Breast epithelium (tissue), 4 donors: ENCODE results near the gene SDSL. TPM values are rescaled to one million over a fixed set of nuclear protein-coding genes. Genes with fewer than 3 reads are reported as not detected.

Experiments used
- DNase-seq, 2 donors: peaks; one replicate each; pipeline ENCODE4 v3.0.0-alpha.2; 2019; ENCODE audit warnings: low spot score in 2 of 2
- H3K27ac ChIP-seq, 2 donors: fragments of 200-600 bp; sonication (generic) in 1 of 2; one replicate each; pipeline ENCODE4 v1.5.1; 2016 to 2019; ENCODE audit warnings: mild to moderate bottlenecking in 1 of 2
- H3K27me3 ChIP-seq, 2 donors: fragments of 200-600 bp; sonication (generic) in 1 of 2; one replicate each; pipeline versions ENCODE4 v1.5.1 to v1.6.0; 2017 to 2019; ENCODE audit warnings: control low read depth in 1 of 2, mild to moderate bottlenecking in 1 of 2
- H3K36me3 ChIP-seq: fragments of 200-600 bp; one replicate; pipeline ENCODE4 v1.5.1; 2019
- H3K4me1 ChIP-seq, 2 donors: fragments of 200-600 bp; sonication (generic); one replicate each; pipeline ENCODE4 v1.5.1; 2016 to 2019; ENCODE audit warnings: control low read depth in 1 of 2
- H3K4me3 ChIP-seq, 3 donors: fragments of 200-600 bp; sonication (generic); 1 replicate in 2 of 3; 2 replicates in 1 of 3; pipeline ENCODE4 v1.5.1; 2016 to 2019; ENCODE audit warnings: mild to moderate bottlenecking in 3 of 3, moderate library complexity in 2 of 3
- H3K9me3 ChIP-seq, 2 donors: fragments of 200-600 bp; sonication (generic) in 1 of 2; one replicate each; pipeline ENCODE4 v1.5.1; 2016 to 2019; ENCODE audit warnings: control low read depth in 1 of 2
- CTCF ChIP-seq, 3 donors: fragments of 450-650 bp; IDR thresholded peaks; one replicate each; pipeline ENCODE4 v1.5.1; 2016 to 2017; ENCODE audit warnings: antibody characterized with exemption in 3 of 3, mild to moderate bottlenecking in 3 of 3, moderate library complexity in 3 of 3
- POLR2A ChIP-seq: fragments of 450-650 bp; IDR thresholded peaks from one replicate; pipeline ENCODE4 v1.6.1; 2016; ENCODE audit warnings: antibody characterized with exemption, mild to moderate bottlenecking, moderate library complexity
- POLR2AphosphoS5 ChIP-seq, 3 donors: sonication (generic); formaldehyde crosslinking; IDR thresholded peaks; one replicate each; pipeline ENCODE4 v1.6.1; 2017; ENCODE audit warnings: antibody characterized with exemption in 3 of 3
- intact Hi-C: fragments of 100-400 bp; cut with DNase I; formaldehyde crosslinking; loops from one replicate; pipeline ENCODE4 v1.15.1; 2023; ENCODE audit warnings: low total_unique reads
- total RNA-seq, 3 donors: library from RNA; depleted of rRNA; stranded (reverse); fragments of >200 nt; gene quantifications; one replicate each; pipeline ENCODE4 v1.1.0, GENCODE V29; 2016

Gene SDSL
- total RNA-seq, 3 donors from 2014 or later = 4.6 to 4.9 (median 4.8) TPM

GRCh38 chr12:113400362-113400761 lies 21.8 kb upstream of the SDSL start:
- H3K27me3 ChIP-seq = peaks cover 0 to 16% of the 10 kb centered on the region in 2 donors
- no peaks in the 10 kb centered on the region for H3K36me3 ChIP-seq
- H3K4me1 ChIP-seq = no peaks in the 10 kb centered on the region
- intact Hi-C loops = no loop called here
- no peak for DNase-seq
- no peak overlapping the region for H3K4me3 ChIP-seq
- no peak overlapping the region for H3K27ac ChIP-seq
- TF ChIP-seq POLR2A (no peak), POLR2AphosphoS5 (IDR thresholded peaks at IDR 0.05) (no peak), CTCF (IDR thresholded peaks at IDR 0.05) (no peak)
- no peaks in the 10 kb centered on the region for H3K9me3 ChIP-seq

GRCh38 chr12:113401066-113402000 lies 20.8 kb upstream of the SDSL start:
- Histone ChIP-seq H3K4me3 (no peak overlapping the region), H3K4me1 (no peaks in the 10 kb centered on the region), H3K27me3 (peaks cover 0 to 16% of the 10 kb centered on the region in 2 donors), H3K9me3 (no peaks in the 10 kb centered on the region), H3K27ac (no peak overlapping the region), H3K36me3 (no peaks in the 10 kb centered on the region)
- intact Hi-C loops = no loop called here
- DNase-seq = no peak
- no peak for TF ChIP-seq CTCF (IDR thresholded peaks at IDR 0.05)

GRCh38 chr12:113402586-113403260 lies 19.5 kb upstream of the SDSL start:
- no peaks in the 10 kb centered on the region for H3K9me3 ChIP-seq
- no peaks in the 10 kb centered on the region for H3K36me3 ChIP-seq
- H3K27ac ChIP-seq = no peak overlapping the region
- H3K4me1 ChIP-seq = no peaks in the 10 kb centered on the region
- TF ChIP-seq POLR2A (no peak), CTCF (IDR thresholded peaks at IDR 0.05) (no peak), POLR2AphosphoS5 (IDR thresholded peaks at IDR 0.05) (no peak)
- DNase-seq = no peak
- peaks cover 0 to 16% of the 10 kb centered on the region in 2 donors for H3K27me3 ChIP-seq
- intact Hi-C loops = no loop called here
- H3K4me3 ChIP-seq = no peak overlapping the region

GRCh38 chr12:113403435-113404415 lies 18.5 kb upstream of the SDSL start, which contains the start of gene SDS:
Gene SDS, minus strand, starts transcription at chr12:113403887. Its CDS starts 4,179 bp downstream, at chr12:113399708.
- intact Hi-C loops = no loop called here
- no peak within 1 kb of the TSS for H3K27ac ChIP-seq
- peak within 1 kb of the TSS in 2 of 3 donors; percentile 12 to 30 for H3K4me3 ChIP-seq
- H3K9me3 ChIP-seq = no peaks in the 10 kb centered on the region
- DNase-seq = no peak
- peaks cover 0 to 10% of the 10 kb centered on the region in 2 donors for H3K27me3 ChIP-seq
- no peaks in the 10 kb centered on the region for H3K36me3 ChIP-seq
- H3K4me1 ChIP-seq = no peaks in the 10 kb centered on the region
- TF ChIP-seq POLR2A (no peak), POLR2AphosphoS5 (IDR thresholded peaks at IDR 0.05) (no peak), CTCF (IDR thresholded peaks at IDR 0.05) (no peak)
